Gastroesophageal sphincter (tissue), 3 donors: ENCODE measurements around the gene MYCN.

Source experiments
- EP300 ChIP-seq: sonication (generic); formaldehyde crosslinking; IDR thresholded peaks from one replicate; pipeline ENCODE4 v1.6.1; 2017; ENCODE audit warnings: antibody characterized with exemption, mild to moderate bottlenecking
- POLR2A ChIP-seq, 2 donors: fragments of 450-650 bp; IDR thresholded peaks; one replicate each; pipeline ENCODE4 v1.6.1; 2017; ENCODE audit warnings: antibody characterized with exemption in 2 of 2, mild to moderate bottlenecking in 2 of 2, moderate library complexity in 1 of 2
- POLR2AphosphoS5 ChIP-seq: sonication (generic); formaldehyde crosslinking; IDR thresholded peaks from one replicate; pipeline ENCODE4 v1.6.1; 2017; ENCODE audit warnings: antibody characterized with exemption
- TF ChIP-seq, protein P1 (sequence below), 4 experiments: fragments of 200-600 bp in 2 of 4; fragments of 450-650 bp in 2 of 4; sonication (generic) in 1 of 4; IDR thresholded peaks; one replicate each; pipeline ENCODE4 v1.5.1; 2017 to 2019; ENCODE audit warnings: antibody characterized with exemption in 4 of 4, mild to moderate bottlenecking in 2 of 4, moderate library complexity in 2 of 4

DNA sequence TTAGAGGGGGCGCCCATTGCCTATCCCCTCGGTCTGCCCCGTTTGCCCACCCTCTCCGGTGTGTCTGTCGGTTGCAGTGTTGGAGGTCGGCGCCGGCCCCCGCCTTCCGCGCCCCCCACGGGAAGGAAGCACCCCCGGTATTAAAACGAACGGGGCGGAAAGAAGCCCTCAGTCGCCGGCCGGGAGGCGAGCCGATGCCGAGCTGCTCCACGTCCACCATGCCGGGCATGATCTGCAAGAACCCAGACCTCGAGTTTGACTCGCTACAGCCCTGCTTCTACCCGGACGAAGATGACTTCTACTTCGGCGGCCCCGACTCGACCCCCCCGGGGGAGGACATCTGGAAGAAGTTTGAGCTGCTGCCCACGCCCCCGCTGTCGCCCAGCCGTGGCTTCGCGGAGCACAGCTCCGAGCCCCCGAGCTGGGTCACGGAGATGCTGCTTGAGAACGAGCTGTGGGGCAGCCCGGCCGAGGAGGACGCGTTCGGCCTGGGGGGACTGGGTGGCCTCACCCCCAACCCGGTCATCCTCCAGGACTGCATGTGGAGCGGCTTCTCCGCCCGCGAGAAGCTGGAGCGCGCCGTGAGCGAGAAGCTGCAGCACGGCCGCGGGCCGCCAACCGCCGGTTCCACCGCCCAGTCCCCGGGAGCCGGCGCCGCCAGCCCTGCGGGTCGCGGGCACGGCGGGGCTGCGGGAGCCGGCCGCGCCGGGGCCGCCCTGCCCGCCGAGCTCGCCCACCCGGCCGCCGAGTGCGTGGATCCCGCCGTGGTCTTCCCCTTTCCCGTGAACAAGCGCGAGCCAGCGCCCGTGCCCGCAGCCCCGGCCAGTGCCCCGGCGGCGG, 1.7 kb downstream of the MYCN start:
- TF ChIP-seq, protein P1, sequence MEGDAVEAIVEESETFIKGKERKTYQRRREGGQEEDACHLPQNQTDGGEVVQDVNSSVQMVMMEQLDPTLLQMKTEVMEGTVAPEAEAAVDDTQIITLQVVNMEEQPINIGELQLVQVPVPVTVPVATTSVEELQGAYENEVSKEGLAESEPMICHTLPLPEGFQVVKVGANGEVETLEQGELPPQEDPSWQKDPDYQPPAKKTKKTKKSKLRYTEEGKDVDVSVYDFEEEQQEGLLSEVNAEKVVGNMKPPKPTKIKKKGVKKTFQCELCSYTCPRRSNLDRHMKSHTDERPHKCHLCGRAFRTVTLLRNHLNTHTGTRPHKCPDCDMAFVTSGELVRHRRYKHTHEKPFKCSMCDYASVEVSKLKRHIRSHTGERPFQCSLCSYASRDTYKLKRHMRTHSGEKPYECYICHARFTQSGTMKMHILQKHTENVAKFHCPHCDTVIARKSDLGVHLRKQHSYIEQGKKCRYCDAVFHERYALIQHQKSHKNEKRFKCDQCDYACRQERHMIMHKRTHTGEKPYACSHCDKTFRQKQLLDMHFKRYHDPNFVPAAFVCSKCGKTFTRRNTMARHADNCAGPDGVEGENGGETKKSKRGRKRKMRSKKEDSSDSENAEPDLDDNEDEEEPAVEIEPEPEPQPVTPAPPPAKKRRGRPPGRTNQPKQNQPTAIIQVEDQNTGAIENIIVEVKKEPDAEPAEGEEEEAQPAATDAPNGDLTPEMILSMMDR (IDR thresholded peaks at IDR 0.05), result no peak
- no peak for TF ChIP-seq EP300
- no peak for TF ChIP-seq POLR2A (IDR thresholded peaks at IDR 0.05)
- TF ChIP-seq POLR2AphosphoS5, result no peak
